SK-N-SH treated with all-trans-retinoic acid at 6 μM for 48 hours (cell line): ENCODE data around the gene SLC25A29.

Experiments
- ATAC-seq: fragments of 200-7000 bp; cut with Tn5 transposase; 3 replicates; pipeline ENCODE4 v1.9.1; 2020; ENCODE audit warnings: mild to moderate bottlenecking, moderate library complexity
- ARNTL ChIP-seq: fragments of 450-650 bp; formaldehyde crosslinking; IDR thresholded peaks from 2 replicates; pipeline ENCODE4 v1.5.0; 2020; ENCODE audit warnings: low read depth, mild to moderate bottlenecking, moderate library complexity, borderline replicate concordance
- BACH2 ChIP-seq: fragments of 250-450 bp; sonication (Bioruptor Pico); IDR thresholded peaks from 2 replicates; pipeline ENCODE4 v1.9.0; 2021; ENCODE audit warnings: mild to moderate bottlenecking, borderline replicate concordance
- ESRRG ChIP-seq: fragments of 250-450 bp; sonication (Bioruptor Pico); IDR thresholded peaks from 2 replicates; pipeline ENCODE4 v1.6.1; 2021; ENCODE audit warnings: mild to moderate bottlenecking
- ISL1 ChIP-seq: fragments of 250-450 bp; sonication (Bioruptor Pico); IDR thresholded peaks from 2 replicates; pipeline ENCODE4 v2.1.2; 2022; ENCODE audit warnings: mild to moderate bottlenecking, moderate library complexity
- OSR1 ChIP-seq: fragments of 250-450 bp; sonication (Bioruptor Pico); IDR thresholded peaks from 2 replicates; pipeline ENCODE4 v1.8.0; 2022; ENCODE audit warnings: moderate library complexity, mild to moderate bottlenecking, inconsistent platforms
- PPARA ChIP-seq: fragments of 250-450 bp; sonication (Bioruptor Pico); IDR thresholded peaks from 2 replicates; pipeline ENCODE4 v1.5.0; 2020; ENCODE audit warnings: mild to moderate bottlenecking, borderline replicate concordance
- SNAI2 ChIP-seq: fragments of 250-450 bp; sonication (Bioruptor Pico); IDR thresholded peaks from 2 replicates; pipeline ENCODE4 v1.5.0; 2020; ENCODE audit warnings: mild to moderate bottlenecking, moderate library complexity
- ZC3H10 ChIP-seq: fragments of 250-450 bp; sonication (Bioruptor Pico); IDR thresholded peaks from 2 replicates; pipeline ENCODE4 v1.5.1; 2021; ENCODE audit warnings: mild to moderate bottlenecking, moderate library complexity
- ZNF565 ChIP-seq: fragments of 450-650 bp; formaldehyde crosslinking; conservative IDR thresholded peaks from 2 replicates; pipeline ENCODE4 v1.5.0; 2020; ENCODE audit warnings: low read depth, mild to moderate bottlenecking, moderate library complexity
- ZNF70 ChIP-seq: fragments of 450-650 bp; formaldehyde crosslinking; IDR thresholded peaks from 2 replicates; pipeline ENCODE4 v1.5.0; 2020; ENCODE audit warnings: mild to moderate bottlenecking, moderate library complexity
- TF ChIP-seq, protein P1 (sequence below): fragments of 250-450 bp; sonication (Bioruptor Pico); IDR thresholded peaks from 2 replicates; pipeline ENCODE4 v1.8.0; 2020; ENCODE audit warnings: mild to moderate bottlenecking, moderate library complexity, borderline replicate concordance
- TF ChIP-seq, protein P2 (sequence below): fragments of 250-450 bp; sonication (Bioruptor Pico); IDR thresholded peaks from 2 replicates; pipeline ENCODE4 v1.5.1; 2021; ENCODE audit warnings: mild to moderate bottlenecking, moderate library complexity
- TF ChIP-seq, protein P3 (sequence below): fragments of 250-450 bp; sonication (Bioruptor Pico); IDR thresholded peaks from 2 replicates; pipeline ENCODE4 v1.8.0; 2021; ENCODE audit warnings: low read depth, mild to moderate bottlenecking, moderate library complexity, borderline replicate concordance
- TF ChIP-seq, protein P4 (sequence below): fragments of 250-450 bp; sonication (Bioruptor Pico); IDR thresholded peaks from 2 replicates; pipeline ENCODE4 v1.5.1; 2020; ENCODE audit warnings: low read depth, mild to moderate bottlenecking, moderate library complexity
- TF ChIP-seq, protein P5 (sequence below): fragments of 250-450 bp; sonication (Bioruptor Pico); IDR thresholded peaks from 2 replicates; pipeline ENCODE4 v1.5.0; 2020; ENCODE audit warnings: mild to moderate bottlenecking, moderate library complexity

The SLC25A29 gene

DNA sequence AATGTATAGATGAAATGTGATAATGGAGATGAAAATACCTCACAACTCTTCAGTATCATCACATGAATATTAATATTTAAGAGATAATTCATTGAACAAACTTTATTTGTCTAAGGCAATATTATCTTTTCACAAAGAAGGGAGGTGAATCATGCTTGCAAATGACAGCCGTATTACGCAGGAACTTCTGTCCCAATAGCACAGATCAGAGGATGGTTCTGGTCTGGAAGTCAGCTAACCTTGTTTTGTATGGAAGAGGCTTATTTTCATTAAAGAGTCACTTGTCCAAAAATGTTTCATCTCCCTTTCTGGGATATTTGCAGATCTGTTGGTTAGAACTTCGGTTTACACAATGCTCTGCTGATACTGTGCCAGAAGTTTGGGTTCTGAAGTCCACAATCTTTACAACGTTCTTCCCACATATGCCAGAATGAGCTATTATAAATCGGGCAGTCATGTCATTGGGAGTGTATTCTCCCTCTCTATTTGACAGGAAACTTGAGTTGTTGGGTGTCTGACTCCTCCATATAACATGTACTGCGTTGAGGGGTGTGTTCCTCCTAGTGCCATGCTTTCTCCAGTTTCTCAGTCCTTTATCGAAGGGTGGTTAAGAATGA, 37.5 kb downstream of the SLC25A29 start:
- ATAC-seq = no peak
- no peak for TF ChIP-seq ISL1
- TF ChIP-seq, protein P1, sequence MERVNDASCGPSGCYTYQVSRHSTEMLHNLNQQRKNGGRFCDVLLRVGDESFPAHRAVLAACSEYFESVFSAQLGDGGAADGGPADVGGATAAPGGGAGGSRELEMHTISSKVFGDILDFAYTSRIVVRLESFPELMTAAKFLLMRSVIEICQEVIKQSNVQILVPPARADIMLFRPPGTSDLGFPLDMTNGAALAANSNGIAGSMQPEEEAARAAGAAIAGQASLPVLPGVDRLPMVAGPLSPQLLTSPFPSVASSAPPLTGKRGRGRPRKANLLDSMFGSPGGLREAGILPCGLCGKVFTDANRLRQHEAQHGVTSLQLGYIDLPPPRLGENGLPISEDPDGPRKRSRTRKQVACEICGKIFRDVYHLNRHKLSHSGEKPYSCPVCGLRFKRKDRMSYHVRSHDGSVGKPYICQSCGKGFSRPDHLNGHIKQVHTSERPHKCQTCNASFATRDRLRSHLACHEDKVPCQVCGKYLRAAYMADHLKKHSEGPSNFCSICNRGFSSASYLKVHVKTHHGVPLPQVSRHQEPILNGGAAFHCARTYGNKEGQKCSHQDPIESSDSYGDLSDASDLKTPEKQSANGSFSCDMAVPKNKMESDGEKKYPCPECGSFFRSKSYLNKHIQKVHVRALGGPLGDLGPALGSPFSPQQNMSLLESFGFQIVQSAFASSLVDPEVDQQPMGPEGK (CRISPR knock-in tag) = no peak
- TF ChIP-seq ARNTL (CRISPR knock-in tag) = no peak

DNA sequence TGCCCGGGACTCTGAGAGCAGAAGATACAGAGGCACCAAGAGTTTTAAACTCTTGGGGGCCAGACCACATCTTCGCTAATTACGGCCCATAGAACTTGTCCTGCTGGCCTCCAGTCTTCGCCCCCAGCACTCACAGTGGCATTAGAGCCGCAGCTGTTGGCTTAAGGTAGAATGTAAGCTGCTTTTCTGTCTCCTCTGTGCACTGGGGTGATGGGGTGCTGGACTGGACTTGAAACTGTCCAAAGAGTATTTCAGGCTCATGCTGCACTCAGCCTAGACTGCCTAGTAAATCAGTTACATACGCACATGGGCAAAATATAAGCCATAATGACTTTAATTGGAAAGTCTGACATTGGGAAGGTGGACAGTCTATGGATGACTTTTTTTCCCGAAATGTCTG, 38.3 kb downstream of the SLC25A29 start:
- TF ChIP-seq, protein P2, sequence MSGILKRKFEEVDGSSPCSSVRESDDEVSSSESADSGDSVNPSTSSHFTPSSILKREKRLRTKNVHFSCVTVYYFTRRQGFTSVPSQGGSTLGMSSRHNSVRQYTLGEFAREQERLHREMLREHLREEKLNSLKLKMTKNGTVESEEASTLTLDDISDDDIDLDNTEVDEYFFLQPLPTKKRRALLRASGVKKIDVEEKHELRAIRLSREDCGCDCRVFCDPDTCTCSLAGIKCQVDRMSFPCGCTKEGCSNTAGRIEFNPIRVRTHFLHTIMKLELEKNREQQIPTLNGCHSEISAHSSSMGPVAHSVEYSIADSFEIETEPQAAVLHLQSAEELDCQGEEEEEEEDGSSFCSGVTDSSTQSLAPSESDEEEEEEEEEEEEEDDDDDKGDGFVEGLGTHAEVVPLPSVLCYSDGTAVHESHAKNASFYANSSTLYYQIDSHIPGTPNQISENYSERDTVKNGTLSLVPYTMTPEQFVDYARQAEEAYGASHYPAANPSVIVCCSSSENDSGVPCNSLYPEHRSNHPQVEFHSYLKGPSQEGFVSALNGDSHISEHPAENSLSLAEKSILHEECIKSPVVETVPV = no peak
- TF ChIP-seq ZNF70 (CRISPR knock-in tag) (no peak), BACH2 (CRISPR knock-in tag) (no peak), ESRRG (CRISPR knock-in tag) (no peak)
- TF ChIP-seq, protein P3, sequence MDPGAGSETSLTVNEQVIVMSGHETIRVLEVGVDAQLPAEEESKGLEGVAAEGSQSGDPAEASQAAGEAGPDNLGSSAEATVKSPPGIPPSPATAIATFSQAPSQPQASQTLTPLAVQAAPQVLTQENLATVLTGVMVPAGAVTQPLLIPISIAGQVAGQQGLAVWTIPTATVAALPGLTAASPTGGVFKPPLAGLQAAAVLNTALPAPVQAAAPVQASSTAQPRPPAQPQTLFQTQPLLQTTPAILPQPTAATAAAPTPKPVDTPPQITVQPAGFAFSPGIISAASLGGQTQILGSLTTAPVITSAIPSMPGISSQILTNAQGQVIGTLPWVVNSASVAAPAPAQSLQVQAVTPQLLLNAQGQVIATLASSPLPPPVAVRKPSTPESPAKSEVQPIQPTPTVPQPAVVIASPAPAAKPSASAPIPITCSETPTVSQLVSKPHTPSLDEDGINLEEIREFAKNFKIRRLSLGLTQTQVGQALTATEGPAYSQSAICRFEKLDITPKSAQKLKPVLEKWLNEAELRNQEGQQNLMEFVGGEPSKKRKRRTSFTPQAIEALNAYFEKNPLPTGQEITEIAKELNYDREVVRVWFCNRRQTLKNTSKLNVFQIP (CRISPR knock-in tag) = no peak
- no peak for ATAC-seq

DNA sequence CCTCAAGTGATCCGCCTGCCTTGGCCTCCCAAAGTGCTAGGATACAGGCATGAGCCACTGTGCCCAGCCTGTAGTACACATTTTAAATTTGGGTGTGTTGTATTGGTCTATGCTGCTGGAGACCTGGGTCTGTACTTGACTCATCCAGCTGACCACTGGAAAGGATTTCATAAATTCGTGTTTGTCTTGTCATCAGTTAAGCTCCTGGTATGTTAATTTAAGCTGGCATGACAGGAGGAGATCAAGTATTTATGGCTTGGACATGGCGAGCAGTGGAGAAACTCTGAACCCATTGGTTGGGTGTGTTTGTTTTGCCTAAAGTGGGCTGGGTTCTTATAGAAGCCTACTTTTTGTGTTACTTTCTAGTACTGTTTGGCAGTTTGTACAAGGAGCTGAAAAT, 43.1 kb downstream of the SLC25A29 start:
- ATAC-seq = peak; percentile 27; the same call in 1 of the 3 replicates
- TF ChIP-seq ISL1 = 0 out of 2 replicates have a peak, but pooled peaks have one; percentile 15
- TF ChIP-seq, protein P1 (CRISPR knock-in tag) = no peak

DNA sequence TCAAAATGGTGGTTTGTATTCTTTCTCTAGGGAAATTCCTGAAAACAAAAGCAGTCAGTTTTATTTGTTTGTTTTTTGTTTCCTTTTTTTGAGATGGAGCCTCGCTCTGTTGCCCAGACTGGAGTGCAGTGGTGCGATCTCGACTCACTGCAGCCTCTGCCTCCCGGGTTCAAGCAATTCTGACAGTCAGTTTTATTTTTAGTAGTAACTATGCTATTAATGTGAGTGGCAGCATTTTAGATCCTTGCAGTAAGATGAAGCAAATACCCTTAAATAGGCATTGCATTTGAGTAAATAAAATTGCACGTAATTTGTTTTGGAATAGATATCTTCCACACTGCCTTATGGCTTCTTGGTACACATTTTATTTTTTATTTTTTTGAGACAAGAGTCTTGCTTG, 43.7 kb downstream of the SLC25A29 start:
- TF ChIP-seq, protein P4, sequence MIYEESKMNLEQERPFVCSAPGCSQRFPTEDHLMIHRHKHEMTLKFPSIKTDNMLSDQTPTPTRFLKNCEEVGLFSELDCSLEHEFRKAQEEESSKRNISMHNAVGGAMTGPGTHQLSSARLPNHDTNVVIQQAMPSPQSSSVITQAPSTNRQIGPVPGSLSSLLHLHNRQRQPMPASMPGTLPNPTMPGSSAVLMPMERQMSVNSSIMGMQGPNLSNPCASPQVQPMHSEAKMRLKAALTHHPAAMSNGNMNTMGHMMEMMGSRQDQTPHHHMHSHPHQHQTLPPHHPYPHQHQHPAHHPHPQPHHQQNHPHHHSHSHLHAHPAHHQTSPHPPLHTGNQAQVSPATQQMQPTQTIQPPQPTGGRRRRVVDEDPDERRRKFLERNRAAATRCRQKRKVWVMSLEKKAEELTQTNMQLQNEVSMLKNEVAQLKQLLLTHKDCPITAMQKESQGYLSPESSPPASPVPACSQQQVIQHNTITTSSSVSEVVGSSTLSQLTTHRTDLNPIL = no peak
- TF ChIP-seq PPARA (CRISPR knock-in tag) (no peak), SNAI2 (CRISPR knock-in tag) (no peak), ARNTL (CRISPR knock-in tag) (no peak), ESRRG (CRISPR knock-in tag) (no peak), ZC3H10 (CRISPR knock-in tag) (no peak), OSR1 (CRISPR knock-in tag) (no peak), ZNF565 (no peak)
- TF ChIP-seq, protein P1 (CRISPR knock-in tag) = no peak
- TF ChIP-seq, protein P5, sequence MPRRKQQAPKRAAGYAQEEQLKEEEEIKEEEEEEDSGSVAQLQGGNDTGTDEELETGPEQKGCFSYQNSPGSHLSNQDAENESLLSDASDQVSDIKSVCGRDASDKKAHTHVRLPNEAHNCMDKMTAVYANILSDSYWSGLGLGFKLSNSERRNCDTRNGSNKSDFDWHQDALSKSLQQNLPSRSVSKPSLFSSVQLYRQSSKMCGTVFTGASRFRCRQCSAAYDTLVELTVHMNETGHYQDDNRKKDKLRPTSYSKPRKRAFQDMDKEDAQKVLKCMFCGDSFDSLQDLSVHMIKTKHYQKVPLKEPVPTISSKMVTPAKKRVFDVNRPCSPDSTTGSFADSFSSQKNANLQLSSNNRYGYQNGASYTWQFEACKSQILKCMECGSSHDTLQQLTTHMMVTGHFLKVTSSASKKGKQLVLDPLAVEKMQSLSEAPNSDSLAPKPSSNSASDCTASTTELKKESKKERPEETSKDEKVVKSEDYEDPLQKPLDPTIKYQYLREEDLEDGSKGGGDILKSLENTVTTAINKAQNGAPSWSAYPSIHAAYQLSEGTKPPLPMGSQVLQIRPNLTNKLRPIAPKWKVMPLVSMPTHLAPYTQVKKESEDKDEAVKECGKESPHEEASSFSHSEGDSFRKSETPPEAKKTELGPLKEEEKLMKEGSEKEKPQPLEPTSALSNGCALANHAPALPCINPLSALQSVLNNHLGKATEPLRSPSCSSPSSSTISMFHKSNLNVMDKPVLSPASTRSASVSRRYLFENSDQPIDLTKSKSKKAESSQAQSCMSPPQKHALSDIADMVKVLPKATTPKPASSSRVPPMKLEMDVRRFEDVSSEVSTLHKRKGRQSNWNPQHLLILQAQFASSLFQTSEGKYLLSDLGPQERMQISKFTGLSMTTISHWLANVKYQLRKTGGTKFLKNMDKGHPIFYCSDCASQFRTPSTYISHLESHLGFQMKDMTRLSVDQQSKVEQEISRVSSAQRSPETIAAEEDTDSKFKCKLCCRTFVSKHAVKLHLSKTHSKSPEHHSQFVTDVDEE (CRISPR knock-in tag) = no peak
- no peak for ATAC-seq
